ENCODE measurements around the gene SCML2. TPM values are rescaled to one million over a fixed set of nuclear protein-coding genes. Genes with fewer than 3 reads are reported as not detected.

The SCML2 gene
- polyA plus RNA-seq, 3 donors, result 0.27 to 0.41 (median 0.27) TPM

- no peak overlapping the region for H3K4me3 Mint-ChIP-seq
Observed at GRCh38 chrX:18271309-18271708, 83.2 kb downstream of the SCML2 start.

GRCh38 chrX:18255059-18255458, 99.4 kb downstream of the SCML2 start:
- Mint-ChIP-seq H3K27me3 (ENCODE audit: low read depth in 3 of 3) (no peaks in the 10 kb centered on the region), H3K4me3 (no peak overlapping the region), H3K36me3 (peaks cover 5 to 6% of the 10 kb centered on the region in 2 donors), H3K27ac (no peak overlapping the region), H3K4me1 (no peaks in the 10 kb centered on the region), H3K9me3 (peaks cover 0 to 7% (median 2%) of the 10 kb centered on the region in 7 donors)
- Histone ChIP-seq H3K9me3 (replicated peaks in 1 of 2; ENCODE audit: control insufficient read depth in 1 of 2, insufficient read depth in 1 of 2, low read length in 2 of 2) (no peaks in the 10 kb centered on the region), H3K27me3 (ENCODE audit: control insufficient read depth in 2 of 2, insufficient read depth in 2 of 2, low read length in 2 of 2) (no peaks in the 10 kb centered on the region), H4K20me1 (ENCODE audit: insufficient read depth, low read length) (no peaks in the 10 kb centered on the region), H3K4me1 (ENCODE audit: control insufficient read depth in 1 of 2, insufficient read depth in 2 of 2, low read length in 2 of 2) (no peaks in the 10 kb centered on the region), H3K4me2 (replicated peaks; ENCODE audit: extremely low read depth, low read length, poor library complexity, severe bottlenecking) (no peak overlapping the region), H2AFZ (ENCODE audit: insufficient read depth, low read depth, low read length, poor library complexity, severe bottlenecking) (no peak overlapping the region), H3K4me3 (replicated peaks in 1 of 3; ENCODE audit: low read depth in 2 of 3, low read length in 3 of 3) (no peak overlapping the region), H3K9ac (ENCODE audit: insufficient read depth, low read length, poor library complexity, severe bottlenecking) (no peak overlapping the region), H3K36me3 (replicated peaks in 1 of 2; ENCODE audit: control insufficient read depth in 1 of 2, insufficient read depth in 2 of 2, low read length in 2 of 2) (no peaks in the 10 kb centered on the region), H3K79me2 (ENCODE audit: insufficient read depth, low read length) (no peaks in the 10 kb centered on the region), H3K27ac (ENCODE audit: low read depth in 1 of 2, low read length in 2 of 2) (no peak overlapping the region)
- intact Hi-C loops (cut with micrococcal nuclease), result no loop called here
- no CpG with 5 or more reads among the region's 1 CpG for WGBS (ENCODE audit: insufficient coverage)
- no peak for DNase-seq
- TF ChIP-seq CTCF (IDR thresholded peaks at IDR 0.05), result no peak

More at GRCh38 chrX:18271309-18271708, 83.2 kb downstream of the SCML2 start:
- Histone ChIP-seq H3K79me2 (ENCODE audit: insufficient read depth, low read length) (no peaks in the 10 kb centered on the region), H3K27me3 (ENCODE audit: control insufficient read depth in 2 of 2, insufficient read depth in 2 of 2, low read length in 2 of 2) (no peaks in the 10 kb centered on the region), H3K9me3 (replicated peaks in 1 of 2; ENCODE audit: control insufficient read depth in 1 of 2, insufficient read depth in 1 of 2, low read length in 2 of 2) (peaks cover 0 to 11% of the 10 kb centered on the region in 2 donors), H2AFZ (ENCODE audit: insufficient read depth, low read depth, low read length, poor library complexity, severe bottlenecking) (no peak overlapping the region), H3K4me2 (replicated peaks; ENCODE audit: extremely low read depth, low read length, poor library complexity, severe bottlenecking) (no peak overlapping the region), H3K9ac (ENCODE audit: insufficient read depth, low read length, poor library complexity, severe bottlenecking) (no peak overlapping the region), H3K27ac (ENCODE audit: low read depth in 1 of 2, low read length in 2 of 2) (no peak overlapping the region), H3K4me3 (replicated peaks in 1 of 3; ENCODE audit: low read depth in 2 of 3, low read length in 3 of 3) (no peak overlapping the region), H3K36me3 (replicated peaks in 1 of 2; ENCODE audit: control insufficient read depth in 1 of 2, insufficient read depth in 2 of 2, low read length in 2 of 2) (no peaks in the 10 kb centered on the region), H4K20me1 (ENCODE audit: insufficient read depth, low read length) (no peaks in the 10 kb centered on the region), H3K4me1 (ENCODE audit: control insufficient read depth in 1 of 2, insufficient read depth in 2 of 2, low read length in 2 of 2) (no peaks in the 10 kb centered on the region)
- WGBS (ENCODE audit: insufficient coverage), result no CpG with 5 or more reads among the region's 2 CpGs
- Mint-ChIP-seq H3K27ac (no peak overlapping the region), H3K4me1 (no peaks in the 10 kb centered on the region), H3K36me3 (peaks cover 0 to 3% of the 10 kb centered on the region in 2 donors), H3K9me3 (peaks cover 2 to 16% (median 7%) of the 10 kb centered on the region in 7 donors), H3K27me3 (ENCODE audit: low read depth in 3 of 3) (no peaks in the 10 kb centered on the region)
- intact Hi-C loops (cut with micrococcal nuclease), result no loop called here
- no peak for TF ChIP-seq CTCF (IDR thresholded peaks at IDR 0.05)
- no peak for DNase-seq
